Esophagus muscularis mucosa (tissue), 4 donors: ENCODE results near the gene PGRMC1. TPM values are rescaled to one million over a fixed set of nuclear protein-coding genes. Genes with fewer than 3 reads are reported as not detected.
"Not testable (repeated sequence)": the region's sequence is repeated elsewhere in the genome, so short reads cannot be mapped to it uniquely, and the experiment has no call there.

Source experiments
- DNase-seq: peaks from one replicate; pipeline ENCODE4 v3.0.0-alpha.2; 2017; ENCODE audit errors: extremely low spot score
- H3K27ac ChIP-seq, 4 donors: fragments of 200-600 bp; sonication (generic); replicated peaks in 1 of 4; 1 replicate in 3 of 4; 2 replicates in 1 of 4; pipeline ENCODE4 v1.5.1; 2016 to 2019; ENCODE audit warnings: mild to moderate bottlenecking in 1 of 4
- H3K27me3 ChIP-seq, 4 donors: fragments of 200-600 bp; sonication (generic); one replicate each; pipeline versions ENCODE4 v1.5.1 to v1.6.0; 2016 to 2019
- H3K36me3 ChIP-seq, 4 donors: fragments of 200-600 bp; sonication (generic); one replicate each; pipeline ENCODE4 v1.5.1; 2016 to 2019
- H3K4me1 ChIP-seq, 4 donors: fragments of 200-600 bp; sonication (generic); one replicate each; pipeline ENCODE4 v1.5.1; 2016 to 2019
- H3K4me3 ChIP-seq, 4 donors: fragments of 200-600 bp; sonication (generic); 1 replicate in 2 of 4; 2 replicates in 2 of 4; pipeline ENCODE4 v1.5.1; 2016 to 2019; ENCODE audit warnings: mild to moderate bottlenecking in 4 of 4, moderate library complexity in 1 of 4
- H3K9me3 ChIP-seq, 4 donors: fragments of 200-600 bp; sonication (generic); 1 replicate in 3 of 4; 2 replicates in 1 of 4; pipeline ENCODE4 v1.5.1; 2016 to 2019
- CTCF ChIP-seq, 3 experiments: fragments of 200-600 bp in 2 of 3; fragments of 450-650 bp in 1 of 3; sonication (generic) in 2 of 3; IDR thresholded peaks; one replicate each; pipeline ENCODE4 v1.5.1; 2017 to 2019; ENCODE audit warnings: antibody characterized with exemption in 3 of 3, mild to moderate bottlenecking in 2 of 3, moderate library complexity in 1 of 3
- EP300 ChIP-seq: sonication (generic); formaldehyde crosslinking; IDR thresholded peaks from one replicate; pipeline ENCODE4 v1.6.1; 2017; ENCODE audit warnings: antibody characterized with exemption
- POLR2A ChIP-seq: fragments of 450-650 bp; IDR thresholded peaks from one replicate; pipeline ENCODE4 v1.6.1; 2017; ENCODE audit warnings: antibody characterized with exemption, moderate library complexity, mild to moderate bottlenecking, low read depth
- POLR2AphosphoS5 ChIP-seq, 2 donors: sonication (generic); formaldehyde crosslinking; IDR thresholded peaks; one replicate each; pipeline ENCODE4 v1.6.1; 2017; ENCODE audit warnings: antibody characterized with exemption in 2 of 2
- WGBS: methylation state at CpG from one replicate; pipeline ENCODE4 v1.1.5; 2018; 5-methylcytosine and 5-hydroxymethylcytosine counted together
- intact Hi-C: fragments of 100-400 bp; cut with DNase I; formaldehyde crosslinking; loops from one replicate; pipeline ENCODE4 v1.15.1; 2023
- total RNA-seq, 4 donors: library from RNA; depleted of rRNA; stranded (reverse); fragments of >200 nt; gene quantifications; one replicate each; pipeline versions ENCODE4 v1.1.0 to v1.2.1, GENCODE V29; 2016

Gene PGRMC1
- total RNA-seq, 4 donors from 2014 or later: 94.7 to 152 (median 138) TPM

GRCh38 chrX:119206203-119206602 lies 29.9 kb upstream of the PGRMC1 start:
- TF ChIP-seq POLR2A (no peak), EP300 (no peak), POLR2AphosphoS5 (IDR thresholded peaks at IDR 0.05) (no peak), CTCF (IDR thresholded peaks at IDR 0.05) (no peak)
- intact Hi-C loops: no loop called here
- Histone ChIP-seq H3K9me3 (no peaks in the 10 kb centered on the region), H3K36me3 (no peaks in the 10 kb centered on the region), H3K4me3 (no peak overlapping the region), H3K27ac (no peak overlapping the region), H3K27me3 (no peaks in the 10 kb centered on the region), H3K4me1 (no peaks in the 10 kb centered on the region)
- DNase-seq: no peak
- 82% methylated on average over 3 of the region's 5 CpGs for WGBS

GRCh38 chrX:119207483-119207882 lies 28.6 kb upstream of the PGRMC1 start:
- WGBS: 84% methylated on average over 10 of the region's 10 CpGs
- H3K4me1 ChIP-seq, H3K27me3 ChIP-seq, intact Hi-C loops, H3K36me3 ChIP-seq, H3K27ac ChIP-seq, DNase-seq, H3K9me3 ChIP-seq, H3K4me3 ChIP-seq: not testable (repeated sequence)

- WGBS: 87% methylated on average over 26 of the region's 37 CpGs
- Histone ChIP-seq H3K9me3 (no peaks in the 10 kb centered on the region), H3K36me3 (no peaks in the 10 kb centered on the region), H3K4me3 (no peak overlapping the region), H3K4me1 (no peaks in the 10 kb centered on the region), H3K27ac (no peak overlapping the region), H3K27me3 (no peaks in the 10 kb centered on the region)
- DNase-seq: no peak
- TF ChIP-seq EP300 (no peak), POLR2AphosphoS5 (IDR thresholded peaks at IDR 0.05) (no peak), POLR2A (no peak), CTCF (IDR thresholded peaks at IDR 0.05) (no peak)
- intact Hi-C loops: no loop called here
Measured at GRCh38 chrX:119208401-119209057, 27.6 kb upstream of the PGRMC1 start.

- intact Hi-C loops, H3K4me3 ChIP-seq, H3K9me3 ChIP-seq, DNase-seq, H3K27ac ChIP-seq, H3K4me1 ChIP-seq, H3K36me3 ChIP-seq, H3K27me3 ChIP-seq: not testable (repeated sequence)
- WGBS: 98% methylated on average over 8 of the region's 30 CpGs
Measured at GRCh38 chrX:119210931-119211648, 25.0 kb upstream of the PGRMC1 start.

- Histone ChIP-seq H3K27ac (no peak overlapping the region), H3K27me3 (no peaks in the 10 kb centered on the region), H3K4me1 (no peaks in the 10 kb centered on the region), H3K4me3 (no peak overlapping the region), H3K36me3 (no peaks in the 10 kb centered on the region), H3K9me3 (no peaks in the 10 kb centered on the region)
- intact Hi-C loops: no loop called here
- DNase-seq: no peak
- TF ChIP-seq CTCF (IDR thresholded peaks at IDR 0.05) (no peak), EP300 (no peak)
- 100% methylated on average over 1 of the region's 1 CpG for WGBS
Measured at GRCh38 chrX:119211649-119212014, 24.5 kb upstream of the PGRMC1 start.

- TF ChIP-seq EP300: no peak
- no peak for TF ChIP-seq POLR2A
- peak in 2 of 3 experiments; percentile 35 to 46 for TF ChIP-seq CTCF (IDR thresholded peaks at IDR 0.05)
- no peaks in the 10 kb centered on the region for H3K9me3 ChIP-seq
- WGBS: 35% methylated on average over 4 of the region's 4 CpGs
- intact Hi-C loops: no loop called here
- H3K4me3 ChIP-seq: no peak overlapping the region
- no peak overlapping the region for H3K27ac ChIP-seq
- H3K4me1 ChIP-seq: no peaks in the 10 kb centered on the region
- H3K27me3 ChIP-seq: no peaks in the 10 kb centered on the region
- DNase-seq: no peak
- no peaks in the 10 kb centered on the region for H3K36me3 ChIP-seq
Measured at GRCh38 chrX:119218198-119218597, 17.9 kb upstream of the PGRMC1 start.
